ENCODE results near the gene DNAJA3. TPM values are rescaled to one million over a fixed set of nuclear protein-coding genes. Genes with fewer than 3 reads are reported as not detected.

The DNAJA3 gene
- total RNA-seq, 1 donor from 2014 or later: 74.2 TPM

GRCh38 chr16:4378999-4379690, 46.5 kb upstream of the DNAJA3 start:
- H3K27ac ChIP-seq (replicated peaks): peak overlapping the region; percentile 82
- no peaks in the 10 kb centered on the region for H3K9me3 ChIP-seq (replicated peaks)
- H3K4me3 ChIP-seq: no peak overlapping the region
- TF ChIP-seq CTCF (IDR thresholded peaks at IDR 0.05; ENCODE audit: borderline replicate concordance): no peak
- DNase-seq: no peak
- intact Hi-C loops (cut with micrococcal nuclease): no loop called here
- H3K36me3 ChIP-seq: peaks cover 27% of the 10 kb centered on the region
- H3K27me3 ChIP-seq (ENCODE audit: low read depth): no peaks in the 10 kb centered on the region
- peaks cover 83% of the 10 kb centered on the region for H3K4me1 ChIP-seq

GRCh38 chr16:4380119-4381063, 45.3 kb upstream of the DNAJA3 start:
- Histone ChIP-seq H3K27me3 (ENCODE audit: low read depth) (no peaks in the 10 kb centered on the region), H3K27ac (replicated peaks) (peak overlapping the region; percentile 27), H3K9me3 (replicated peaks) (no peaks in the 10 kb centered on the region), H3K4me1 (peaks cover 83% of the 10 kb centered on the region), H3K4me3 (no peak overlapping the region), H3K36me3 (peaks cover 27% of the 10 kb centered on the region)
- DNase-seq: no peak
- intact Hi-C loops (cut with micrococcal nuclease): no loop called here
- TF ChIP-seq CTCF (IDR thresholded peaks at IDR 0.05; ENCODE audit: borderline replicate concordance): no peak

- Histone ChIP-seq H3K27me3 (ENCODE audit: low read depth) (no peaks in the 10 kb centered on the region), H3K4me1 (peaks cover 83% of the 10 kb centered on the region), H3K36me3 (peaks cover 27% of the 10 kb centered on the region), H3K4me3 (no peak overlapping the region), H3K9me3 (replicated peaks) (no peaks in the 10 kb centered on the region), H3K27ac (replicated peaks) (no peak overlapping the region)
- TF ChIP-seq CTCF (IDR thresholded peaks at IDR 0.05; ENCODE audit: borderline replicate concordance): no peak
- DNase-seq: no peak
- intact Hi-C loops (cut with micrococcal nuclease): no loop called here
Measured at GRCh38 chr16:4381072-4381934, 44.4 kb upstream of the DNAJA3 start.

- no peaks in the 10 kb centered on the region for H3K27me3 ChIP-seq (ENCODE audit: low read depth)
- peaks cover 83% of the 10 kb centered on the region for H3K4me1 ChIP-seq
- intact Hi-C loops (cut with micrococcal nuclease): no loop called here
- H3K9me3 ChIP-seq (replicated peaks): no peaks in the 10 kb centered on the region
- H3K4me3 ChIP-seq: no peak overlapping the region
- peak overlapping the region; percentile 38 for H3K27ac ChIP-seq (replicated peaks)
- no peak for DNase-seq
- peaks cover 27% of the 10 kb centered on the region for H3K36me3 ChIP-seq
- TF ChIP-seq CTCF (IDR thresholded peaks at IDR 0.05; ENCODE audit: borderline replicate concordance): no peak
Measured at GRCh38 chr16:4381935-4382794, 43.5 kb upstream of the DNAJA3 start.
